Mammary epithelial cell (primary cell): ENCODE measurements around the gene AMACR.

Experiments
- CTCF ChIP-seq, 2 donors: IDR thresholded peaks in 1 of 2; conservative IDR thresholded peaks in 1 of 2; 2 replicates each; pipeline ENCODE4 v1.5.1; 2011 to 2012; ENCODE audit warnings: inconsistent platforms in 2 of 2, low read length in 2 of 2, mild to moderate bottlenecking in 2 of 2, control low read depth in 1 of 2, low read depth in 1 of 2; ENCODE audit not compliant: insufficient read depth in 1 of 2; ENCODE audit errors: extremely low read depth in 1 of 2
- EZH2 ChIP-seq: IDR thresholded peaks from 2 replicates; pipeline ENCODE4 v1.6.1; 2012; ENCODE audit warnings: low read length, inconsistent platforms, borderline replicate concordance

DNA sequence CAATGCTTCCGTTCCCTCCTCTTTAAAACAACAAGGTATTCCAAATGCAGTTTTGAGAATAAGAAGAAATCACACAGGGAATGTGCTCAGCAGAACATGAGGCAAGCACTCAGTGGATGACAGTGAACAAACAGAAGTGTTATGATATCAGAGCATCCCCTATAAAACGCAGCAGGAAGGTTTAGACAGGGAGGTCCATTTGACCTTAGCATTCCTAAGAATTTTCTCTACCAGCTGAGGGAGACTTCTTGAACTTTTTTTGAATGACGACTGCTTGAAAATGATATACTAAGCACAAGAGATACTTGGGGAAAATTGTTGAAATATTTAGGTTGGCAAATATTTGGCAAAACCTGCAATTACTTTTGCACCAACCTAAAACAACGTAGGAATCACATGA, 3.9 kb downstream of the AMACR start:
- TF ChIP-seq CTCF (conservative IDR thresholded peaks at IDR 0.05 in 1 of 2, IDR thresholded peaks at IDR 0.05 in 1 of 2; ENCODE audit: extremely low read depth in 1 of 2, insufficient read depth in 1 of 2, low read depth in 1 of 2, low read length in 2 of 2), result no peak
- no peak for TF ChIP-seq EZH2
